ENCODE measurements around the gene ALDH5A1.

ALDH5A1 gene

GRCh38 chr6:24478903-24479302, 15.9 kb upstream of the ALDH5A1 start:
- Histone ChIP-seq H3K79me1 (ENCODE audit: low read length) (no peaks in the 10 kb centered on the region), H3K4me2 (ENCODE audit: low read length) (no peak overlapping the region), H2AK5ac (ENCODE audit: low read length) (no peak overlapping the region), H3K4me3 (ENCODE audit: low read length) (no peak overlapping the region), H3K18ac (ENCODE audit: low read length) (no peak overlapping the region), H3K9ac (ENCODE audit: low read length) (no peak overlapping the region), H3K27me3 (ENCODE audit: insufficient read depth, low read length, poor library complexity) (no peaks in the 10 kb centered on the region), H3K4ac (ENCODE audit: low read depth, low read length) (no peak overlapping the region), H2BK120ac (ENCODE audit: low read depth, low read length) (no peak overlapping the region), H4K5ac (ENCODE audit: low read length) (no peak overlapping the region), H3K27ac (ENCODE audit: low read depth, low read length) (no peak overlapping the region), H3K79me2 (ENCODE audit: control insufficient read depth, insufficient read depth, low read length) (no peaks in the 10 kb centered on the region), H2BK15ac (replicated peaks; ENCODE audit: low read depth) (no peak overlapping the region), H3K4me1 (ENCODE audit: control insufficient read depth, low read depth, low read length) (no peaks in the 10 kb centered on the region), H3K36me3 (ENCODE audit: control insufficient read depth, insufficient read depth, low read length) (no peaks in the 10 kb centered on the region), H3K23ac (ENCODE audit: low read length) (no peak overlapping the region), H2BK5ac (ENCODE audit: low read length) (no peak overlapping the region), H3K56ac (ENCODE audit: low read length) (no peak overlapping the region), H4K8ac (ENCODE audit: low read depth, low read length) (no peak overlapping the region)
- no CpG with 5 or more reads among the region's 4 CpGs for WGBS (ENCODE audit: extremely low coverage, insufficient coverage, low lambda C conversion rate)
- DNase-seq: no peak

GRCh38 chr6:24480705-24481104, 14.1 kb upstream of the ALDH5A1 start:
- H3K4me1 ChIP-seq (ENCODE audit: control insufficient read depth, low read depth, low read length): no peaks in the 10 kb centered on the region
- no peak overlapping the region for H2BK15ac ChIP-seq (replicated peaks; ENCODE audit: low read depth)
- H2BK5ac ChIP-seq (ENCODE audit: low read length): no peak overlapping the region
- no peaks in the 10 kb centered on the region for H3K79me2 ChIP-seq (ENCODE audit: control insufficient read depth, insufficient read depth, low read length)
- H3K23ac ChIP-seq (ENCODE audit: low read length): no peak overlapping the region
- H3K9ac ChIP-seq (ENCODE audit: low read length): no peak overlapping the region
- H3K4me2 ChIP-seq (ENCODE audit: low read length): no peak overlapping the region
- no peaks in the 10 kb centered on the region for H3K36me3 ChIP-seq (ENCODE audit: control insufficient read depth, insufficient read depth, low read length)
- no peaks in the 10 kb centered on the region for H3K27me3 ChIP-seq (ENCODE audit: insufficient read depth, low read length, poor library complexity)
- no peak overlapping the region for H3K18ac ChIP-seq (ENCODE audit: low read length)
- H3K4ac ChIP-seq (ENCODE audit: low read depth, low read length): no peak overlapping the region
- H3K79me1 ChIP-seq (ENCODE audit: low read length): no peaks in the 10 kb centered on the region
- no CpG with 5 or more reads among the region's 9 CpGs for WGBS (ENCODE audit: extremely low coverage, insufficient coverage, low lambda C conversion rate)
- H4K8ac ChIP-seq (ENCODE audit: low read depth, low read length): no peak overlapping the region
- H4K5ac ChIP-seq (ENCODE audit: low read length): no peak overlapping the region
- H3K4me3 ChIP-seq (ENCODE audit: low read length): no peak overlapping the region
- H2AK5ac ChIP-seq (ENCODE audit: low read length): no peak overlapping the region
- DNase-seq: no peak
- H3K56ac ChIP-seq (ENCODE audit: low read length): no peak overlapping the region
- no peak overlapping the region for H2BK120ac ChIP-seq (ENCODE audit: low read depth, low read length)
- no peak overlapping the region for H3K27ac ChIP-seq (ENCODE audit: low read depth, low read length)

- no peak for DNase-seq
- Histone ChIP-seq H3K4ac (ENCODE audit: low read depth, low read length) (no peak overlapping the region), H2BK5ac (ENCODE audit: low read length) (no peak overlapping the region)
Measured at GRCh38 chr6:24481449-24481848, 13.3 kb upstream of the ALDH5A1 start.

GRCh38 chr6:24484657-24485323, 10.0 kb upstream of the ALDH5A1 start:
- no peak overlapping the region for H2BK120ac ChIP-seq (ENCODE audit: low read depth, low read length)
- H2BK5ac ChIP-seq (ENCODE audit: low read length): no peak overlapping the region
- H3K23ac ChIP-seq (ENCODE audit: low read length): no peak overlapping the region
- H3K4me3 ChIP-seq (ENCODE audit: low read length): no peak overlapping the region
- no peak for DNase-seq
- no peak overlapping the region for H2BK15ac ChIP-seq (replicated peaks; ENCODE audit: low read depth)
- H3K18ac ChIP-seq (ENCODE audit: low read length): no peak overlapping the region
- H3K27ac ChIP-seq (ENCODE audit: low read depth, low read length): no peak overlapping the region
- WGBS (ENCODE audit: extremely low coverage, insufficient coverage, low lambda C conversion rate): no CpG with 5 or more reads among the region's 7 CpGs
- no peaks in the 10 kb centered on the region for H3K36me3 ChIP-seq (ENCODE audit: control insufficient read depth, insufficient read depth, low read length)
- H3K4me2 ChIP-seq (ENCODE audit: low read length): no peak overlapping the region
- no peak overlapping the region for H4K5ac ChIP-seq (ENCODE audit: low read length)
- no peaks in the 10 kb centered on the region for H3K79me1 ChIP-seq (ENCODE audit: low read length)
- H3K79me2 ChIP-seq (ENCODE audit: control insufficient read depth, insufficient read depth, low read length): no peaks in the 10 kb centered on the region
- H4K8ac ChIP-seq (ENCODE audit: low read depth, low read length): no peak overlapping the region
- H3K4ac ChIP-seq (ENCODE audit: low read depth, low read length): no peak overlapping the region
- H3K9ac ChIP-seq (ENCODE audit: low read length): no peak overlapping the region
- no peak overlapping the region for H2AK5ac ChIP-seq (ENCODE audit: low read length)
- no peak overlapping the region for H3K56ac ChIP-seq (ENCODE audit: low read length)
- H3K4me1 ChIP-seq (ENCODE audit: control insufficient read depth, low read depth, low read length): no peaks in the 10 kb centered on the region
- H3K27me3 ChIP-seq (ENCODE audit: insufficient read depth, low read length, poor library complexity): no peaks in the 10 kb centered on the region

More at GRCh38 chr6:24481449-24481848, 13.3 kb upstream of the ALDH5A1 start:
- Histone ChIP-seq H3K27ac (ENCODE audit: low read depth, low read length) (no peak overlapping the region), H3K9ac (ENCODE audit: low read length) (no peak overlapping the region), H3K23ac (ENCODE audit: low read length) (no peak overlapping the region), H3K79me2 (ENCODE audit: control insufficient read depth, insufficient read depth, low read length) (no peaks in the 10 kb centered on the region), H3K79me1 (ENCODE audit: low read length) (no peaks in the 10 kb centered on the region), H3K18ac (ENCODE audit: low read length) (no peak overlapping the region), H3K4me3 (ENCODE audit: low read length) (no peak overlapping the region), H3K4me1 (ENCODE audit: control insufficient read depth, low read depth, low read length) (no peaks in the 10 kb centered on the region), H2BK120ac (ENCODE audit: low read depth, low read length) (no peak overlapping the region), H3K36me3 (ENCODE audit: control insufficient read depth, insufficient read depth, low read length) (no peaks in the 10 kb centered on the region), H4K8ac (ENCODE audit: low read depth, low read length) (no peak overlapping the region), H2BK15ac (replicated peaks; ENCODE audit: low read depth) (no peak overlapping the region), H4K5ac (ENCODE audit: low read length) (no peak overlapping the region), H3K4me2 (ENCODE audit: low read length) (no peak overlapping the region), H3K56ac (ENCODE audit: low read length) (no peak overlapping the region), H3K27me3 (ENCODE audit: insufficient read depth, low read length, poor library complexity) (no peaks in the 10 kb centered on the region), H2AK5ac (ENCODE audit: low read length) (no peak overlapping the region)
- WGBS (ENCODE audit: extremely low coverage, insufficient coverage, low lambda C conversion rate): no CpG with 5 or more reads among the region's 5 CpGs

GRCh38 chr6:24486065-24486464, 8.7 kb upstream of the ALDH5A1 start:
- H3K4me3 ChIP-seq (ENCODE audit: low read length): no peak overlapping the region
- H3K4ac ChIP-seq (ENCODE audit: low read depth, low read length): no peak overlapping the region
- no peak overlapping the region for H3K4me2 ChIP-seq (ENCODE audit: low read length)
- H3K4me1 ChIP-seq (ENCODE audit: control insufficient read depth, low read depth, low read length): no peaks in the 10 kb centered on the region
- no CpG with 5 or more reads among the region's 4 CpGs for WGBS (ENCODE audit: extremely low coverage, insufficient coverage, low lambda C conversion rate)
- H3K36me3 ChIP-seq (ENCODE audit: control insufficient read depth, insufficient read depth, low read length): no peaks in the 10 kb centered on the region
- no peak overlapping the region for H3K56ac ChIP-seq (ENCODE audit: low read length)
- H2AK5ac ChIP-seq (ENCODE audit: low read length): no peak overlapping the region
- H3K27ac ChIP-seq (ENCODE audit: low read depth, low read length): no peak overlapping the region
- H4K5ac ChIP-seq (ENCODE audit: low read length): no peak overlapping the region
- no peak overlapping the region for H3K9ac ChIP-seq (ENCODE audit: low read length)
- H4K8ac ChIP-seq (ENCODE audit: low read depth, low read length): no peak overlapping the region
- no peaks in the 10 kb centered on the region for H3K27me3 ChIP-seq (ENCODE audit: insufficient read depth, low read length, poor library complexity)
- DNase-seq: no peak
- no peaks in the 10 kb centered on the region for H3K79me2 ChIP-seq (ENCODE audit: control insufficient read depth, insufficient read depth, low read length)
- H3K23ac ChIP-seq (ENCODE audit: low read length): no peak overlapping the region
- H2BK5ac ChIP-seq (ENCODE audit: low read length): no peak overlapping the region
- no peak overlapping the region for H3K18ac ChIP-seq (ENCODE audit: low read length)
- no peak overlapping the region for H2BK15ac ChIP-seq (replicated peaks; ENCODE audit: low read depth)
- H3K79me1 ChIP-seq (ENCODE audit: low read length): no peaks in the 10 kb centered on the region
- no peak overlapping the region for H2BK120ac ChIP-seq (ENCODE audit: low read depth, low read length)

GRCh38 chr6:24489470-24489869, 5.3 kb upstream of the ALDH5A1 start, which contains the start of gene GPLD1:
GPLD1 (minus strand) TSS chr6:24489578; CDS start chr6:24489511, 67 bp downstream.
- H3K79me1 ChIP-seq (ENCODE audit: low read length): no peaks in the 10 kb centered on the region
- H3K27ac ChIP-seq (ENCODE audit: low read depth, low read length): no peak within 1 kb of the TSS
- H4K8ac ChIP-seq (ENCODE audit: low read depth, low read length): no peak within 1 kb of the TSS
- H3K23ac ChIP-seq (ENCODE audit: low read length): no peak within 1 kb of the TSS
- H3K4me3 ChIP-seq (ENCODE audit: low read length): no peak within 1 kb of the TSS
- no peak within 1 kb of the TSS for H3K56ac ChIP-seq (ENCODE audit: low read length)
- H3K4me1 ChIP-seq (ENCODE audit: control insufficient read depth, low read depth, low read length): peaks cover 3% of the 10 kb centered on the region
- H4K5ac ChIP-seq (ENCODE audit: low read length): no peak within 1 kb of the TSS
- H3K36me3 ChIP-seq (ENCODE audit: control insufficient read depth, insufficient read depth, low read length): no peaks in the 10 kb centered on the region
- no peak within 1 kb of the TSS for H2BK15ac ChIP-seq (replicated peaks; ENCODE audit: low read depth)
- no peak within 1 kb of the TSS for H3K18ac ChIP-seq (ENCODE audit: low read length)
- H3K27me3 ChIP-seq (ENCODE audit: insufficient read depth, low read length, poor library complexity): no peaks in the 10 kb centered on the region
- H2BK5ac ChIP-seq (ENCODE audit: low read length): no peak within 1 kb of the TSS
- no peak for DNase-seq
- no peak within 1 kb of the TSS for H3K4ac ChIP-seq (ENCODE audit: low read depth, low read length)
- H2BK120ac ChIP-seq (ENCODE audit: low read depth, low read length): no peak within 1 kb of the TSS
- H3K4me2 ChIP-seq (ENCODE audit: low read length): no peak within 1 kb of the TSS
- WGBS (ENCODE audit: extremely low coverage, insufficient coverage, low lambda C conversion rate): no CpG with 5 or more reads among the region's 6 CpGs
- H2AK5ac ChIP-seq (ENCODE audit: low read length): no peak within 1 kb of the TSS
- no peaks in the 10 kb centered on the region for H3K79me2 ChIP-seq (ENCODE audit: control insufficient read depth, insufficient read depth, low read length)
- no peak within 1 kb of the TSS for H3K9ac ChIP-seq (ENCODE audit: low read length)

Measured in mesendoderm (in vitro differentiated cells).